Tibial artery (tissue), 4 donors: Measurements from ENCODE around the gene TUFM.

ENCODE experiments used
- DNase-seq, 2 donors: peaks; one replicate each; pipeline ENCODE4 v3.0.0-alpha.2; 2019
- H3K27ac ChIP-seq, 2 donors: fragments of 200-600 bp; sonication (generic) in 1 of 2; 1 replicate in 1 of 2; 2 replicates in 1 of 2; pipeline ENCODE4 v1.5.1; 2018 to 2019; ENCODE audit warnings: mild to moderate bottlenecking in 1 of 2
- H3K27me3 ChIP-seq, 2 donors: fragments of 200-600 bp; sonication (generic) in 1 of 2; one replicate each; pipeline versions ENCODE4 v1.5.1 to v1.6.0; 2016 to 2019
- H3K36me3 ChIP-seq, 3 donors: fragments of 200-600 bp; sonication (generic) in 2 of 3; one replicate each; pipeline ENCODE4 v1.5.1; 2016 to 2019; ENCODE audit warnings: mild to moderate bottlenecking in 2 of 3
- H3K4me1 ChIP-seq, 4 donors: fragments of 200-600 bp; sonication (generic) in 2 of 4; 1 replicate in 3 of 4; 2 replicates in 1 of 4; pipeline ENCODE4 v1.5.1; 2016 to 2019
- H3K4me3 ChIP-seq, 2 donors: fragments of 200-600 bp; sonication (generic) in 1 of 2; 1 replicate in 1 of 2; 2 replicates in 1 of 2; pipeline ENCODE4 v1.5.1; 2018 to 2019; ENCODE audit warnings: mild to moderate bottlenecking in 2 of 2
- H3K9me3 ChIP-seq, 3 donors: fragments of 200-600 bp; sonication (generic) in 1 of 3; one replicate each; pipeline ENCODE4 v1.5.1; 2016 to 2019
- CTCF ChIP-seq, 2 experiments: fragments of 200-600 bp in 1 of 2; fragments of 450-650 bp in 1 of 2; IDR thresholded peaks; one replicate each; pipeline ENCODE4 v1.5.1; 2017 to 2019; ENCODE audit warnings: antibody characterized with exemption in 2 of 2, mild to moderate bottlenecking in 1 of 2, moderate library complexity in 1 of 2
- intact Hi-C: fragments of 100-400 bp; cut with DNase I; formaldehyde crosslinking; loops from one replicate; pipeline ENCODE4 v1.15.0; 2023; ENCODE audit warnings: low total_unique reads

Gene TUFM

GRCh38 chr16:28876973-28877654, 31.0 kb upstream of the TUFM start:
- Histone ChIP-seq H3K4me1 (peaks cover 0 to 18% (median 12%) of the 10 kb centered on the region in 4 donors), H3K9me3 (no peaks in the 10 kb centered on the region), H3K4me3 (no peak overlapping the region), H3K27ac (no peak overlapping the region), H3K36me3 (peaks cover 6 to 27% (median 22%) of the 10 kb centered on the region in 3 donors), H3K27me3 (peaks cover 0 to 2% of the 10 kb centered on the region in 2 donors)
- no peak for DNase-seq
- TF ChIP-seq CTCF (IDR thresholded peaks at IDR 0.05): no peak
- intact Hi-C loops: no loop called here

- no peak overlapping the region for H3K4me3 ChIP-seq
Observed at GRCh38 chr16:28876019-28876659, 30.0 kb upstream of the TUFM start.

GRCh38 chr16:28875134-28876018, 29.2 kb upstream of the TUFM start:
- Histone ChIP-seq H3K27me3 (no peaks in the 10 kb centered on the region), H3K4me1 (peaks cover 0 to 16% (median 10%) of the 10 kb centered on the region in 4 donors), H3K27ac (no peak overlapping the region), H3K36me3 (peaks cover 23 to 44% (median 39%) of the 10 kb centered on the region in 3 donors), H3K9me3 (no peaks in the 10 kb centered on the region), H3K4me3 (no peak overlapping the region)
- DNase-seq: no peak
- intact Hi-C loops: no loop called here
- no peak for TF ChIP-seq CTCF (IDR thresholded peaks at IDR 0.05)

More at GRCh38 chr16:28876019-28876659, 30.0 kb upstream of the TUFM start:
- Histone ChIP-seq H3K27ac (no peak overlapping the region), H3K36me3 (peaks cover 16 to 36% (median 32%) of the 10 kb centered on the region in 3 donors), H3K4me1 (peaks cover 0 to 18% (median 12%) of the 10 kb centered on the region in 4 donors), H3K9me3 (no peaks in the 10 kb centered on the region), H3K27me3 (peaks cover 0 to 2% of the 10 kb centered on the region in 2 donors)
- TF ChIP-seq CTCF (IDR thresholded peaks at IDR 0.05): no peak
- DNase-seq: no peak
- intact Hi-C loops: no loop called here

GRCh38 chr16:28874406-28874805, 28.3 kb upstream of the TUFM start:
- peaks cover 0 to 6% (median 5%) of the 10 kb centered on the region in 4 donors for H3K4me1 ChIP-seq
- no peak for TF ChIP-seq CTCF (IDR thresholded peaks at IDR 0.05)
- intact Hi-C loops: no loop called here
- peaks cover 31 to 54% (median 49%) of the 10 kb centered on the region in 3 donors for H3K36me3 ChIP-seq
- H3K9me3 ChIP-seq: no peaks in the 10 kb centered on the region
- no peak overlapping the region for H3K27ac ChIP-seq
- no peaks in the 10 kb centered on the region for H3K27me3 ChIP-seq
- no peak overlapping the region for H3K4me3 ChIP-seq
- DNase-seq: no peak

- TF ChIP-seq CTCF (IDR thresholded peaks at IDR 0.05): peak; percentile 23 to 47
- no peaks in the 10 kb centered on the region for H3K9me3 ChIP-seq
- peaks cover 39 to 61% (median 56%) of the 10 kb centered on the region in 3 donors for H3K36me3 ChIP-seq
- no peak overlapping the region for H3K27ac ChIP-seq
- no peak for DNase-seq
- H3K4me1 ChIP-seq: no peaks in the 10 kb centered on the region
- intact Hi-C loops: no loop called here
- H3K4me3 ChIP-seq: no peak overlapping the region
- no peaks in the 10 kb centered on the region for H3K27me3 ChIP-seq
Observed at GRCh38 chr16:28873543-28874201, 27.5 kb upstream of the TUFM start.
